HG02840 (cell line): ENCODE results near the gene FAM3A.

Experiments used
- ATAC-seq: cut with Tn5 transposase; IDR thresholded peaks from one replicate; pipeline ENCODE4 v1.9.1; 2021; ENCODE audit warnings: mild to moderate bottlenecking, moderate library complexity, moderate number of reproducible peaks; ENCODE audit not compliant: unreplicated experiment, low FRiP score

FAM3A gene

DNA sequence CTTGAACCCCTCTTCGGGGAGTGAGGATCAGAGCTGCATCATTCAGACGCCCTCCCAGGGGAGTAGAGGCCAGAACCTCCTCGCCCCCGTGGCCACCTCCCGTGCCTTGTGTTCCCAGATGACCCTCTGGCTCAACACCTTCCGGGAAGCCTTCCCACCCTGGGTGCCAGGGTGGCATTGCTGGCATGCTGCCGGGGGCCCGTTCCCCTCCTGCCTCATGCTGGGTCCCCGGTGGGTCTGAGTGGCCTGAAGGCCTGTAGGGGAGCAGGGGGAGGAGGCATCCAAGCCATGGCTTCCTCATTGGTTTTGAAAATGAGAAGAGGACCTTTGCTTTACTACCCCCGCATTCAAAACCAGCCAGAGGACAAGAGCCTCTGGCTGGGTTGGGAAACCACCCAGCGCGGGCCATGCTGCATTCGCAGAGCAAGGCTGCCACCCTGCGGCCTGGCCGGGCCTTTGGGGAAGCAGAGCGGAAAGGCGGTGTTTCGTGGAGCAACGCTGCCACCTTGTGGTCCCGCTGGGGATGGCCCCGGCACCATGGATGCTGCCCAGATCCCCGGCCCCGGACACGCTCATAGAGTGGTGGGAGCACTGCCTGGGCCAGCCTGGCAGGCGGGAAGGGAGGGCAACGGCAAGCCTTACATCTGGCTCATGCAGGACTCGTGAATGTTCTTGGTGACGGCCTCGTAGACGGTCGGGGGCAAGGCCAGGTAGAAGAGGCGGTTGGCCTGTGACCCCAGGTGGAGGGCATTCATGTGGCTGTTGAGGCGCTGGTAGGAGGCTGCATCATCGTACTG is 18.7 kb upstream of the FAM3A start:
- ATAC-seq: peak; percentile 81

DNA sequence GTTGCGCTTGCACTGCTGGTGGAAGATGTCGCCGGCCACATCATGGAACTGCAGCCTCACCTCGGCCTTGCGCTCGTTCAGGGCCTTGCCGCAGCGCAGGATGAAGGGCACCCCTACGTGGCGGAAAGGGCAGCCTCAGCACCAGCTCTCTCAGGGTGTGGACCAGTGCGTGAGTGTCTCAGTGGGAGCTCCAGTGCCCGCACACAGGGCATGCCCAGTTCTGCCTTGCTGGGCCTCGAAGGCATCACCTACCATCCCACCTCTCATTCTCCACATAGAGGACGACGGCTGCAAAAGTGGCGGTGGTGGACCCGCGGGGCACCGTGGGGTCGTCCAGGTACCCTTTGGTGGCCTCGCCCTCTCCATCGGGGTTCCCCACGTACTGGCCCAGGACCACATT is 16.7 kb upstream of the FAM3A start:
- ATAC-seq: no peak

DNA sequence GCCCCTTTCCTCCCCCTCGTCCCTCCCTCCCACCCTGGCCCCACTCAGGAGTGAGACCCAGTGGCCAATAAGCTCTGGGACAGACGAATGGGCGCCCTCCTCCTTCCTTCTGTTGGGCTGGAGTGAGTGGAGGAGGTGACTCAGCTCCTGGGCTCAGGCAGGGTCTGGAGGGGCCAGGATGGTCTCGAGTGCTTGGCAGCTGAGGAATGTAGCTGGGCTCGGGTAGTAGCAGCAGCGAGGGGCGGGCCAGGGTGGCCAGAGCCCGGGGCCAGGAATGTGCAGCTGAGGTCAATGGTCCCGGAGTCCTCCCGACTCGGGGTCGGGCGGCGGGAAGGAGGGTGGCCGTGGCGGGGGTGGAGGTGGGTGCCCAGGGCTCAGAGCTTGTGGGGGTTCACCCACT is 15.6 kb upstream of the FAM3A start:
- ATAC-seq: no peak

DNA sequence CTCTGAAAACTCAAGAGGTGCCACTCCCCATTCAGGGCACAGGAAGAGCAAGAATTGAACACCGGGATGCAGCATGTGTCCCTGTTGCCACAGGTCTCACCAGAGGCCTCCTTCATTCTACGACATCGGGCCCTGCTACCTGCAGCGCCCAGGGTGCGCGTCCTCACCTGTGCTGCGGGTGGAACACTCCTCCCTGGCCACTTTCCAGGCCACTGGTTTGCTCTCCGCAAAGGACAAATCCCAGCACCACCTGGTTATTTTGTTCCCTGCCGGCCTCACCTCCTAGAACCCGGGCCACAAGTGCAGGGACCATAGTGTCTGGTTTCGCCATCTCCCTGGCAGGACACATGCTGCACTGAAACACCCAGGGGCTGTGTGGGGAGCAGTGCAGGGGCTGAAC is 14.3 kb upstream of the FAM3A start:
- ATAC-seq: no peak

DNA sequence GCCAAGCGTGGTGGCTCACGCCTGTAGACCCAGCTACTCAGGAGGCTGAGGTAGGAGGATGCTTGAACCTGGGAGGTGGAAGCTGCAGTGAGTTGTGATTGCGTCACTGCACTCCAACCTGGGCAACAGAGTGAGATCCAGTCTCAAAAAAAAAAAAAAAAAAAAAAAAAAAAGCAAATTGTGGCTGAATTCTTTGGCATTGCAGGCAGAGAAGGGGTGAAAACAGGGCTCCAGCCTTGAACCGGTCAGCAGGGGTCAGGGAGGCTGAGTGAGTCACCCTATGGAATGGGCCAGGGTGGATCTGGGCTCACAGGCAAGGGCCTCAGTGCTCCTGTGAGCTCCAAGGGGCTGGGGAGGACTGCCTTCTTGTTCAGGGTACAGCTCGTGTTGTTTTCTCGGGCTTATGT is 13.2 kb upstream of the FAM3A start:
- ATAC-seq: no peak

DNA sequence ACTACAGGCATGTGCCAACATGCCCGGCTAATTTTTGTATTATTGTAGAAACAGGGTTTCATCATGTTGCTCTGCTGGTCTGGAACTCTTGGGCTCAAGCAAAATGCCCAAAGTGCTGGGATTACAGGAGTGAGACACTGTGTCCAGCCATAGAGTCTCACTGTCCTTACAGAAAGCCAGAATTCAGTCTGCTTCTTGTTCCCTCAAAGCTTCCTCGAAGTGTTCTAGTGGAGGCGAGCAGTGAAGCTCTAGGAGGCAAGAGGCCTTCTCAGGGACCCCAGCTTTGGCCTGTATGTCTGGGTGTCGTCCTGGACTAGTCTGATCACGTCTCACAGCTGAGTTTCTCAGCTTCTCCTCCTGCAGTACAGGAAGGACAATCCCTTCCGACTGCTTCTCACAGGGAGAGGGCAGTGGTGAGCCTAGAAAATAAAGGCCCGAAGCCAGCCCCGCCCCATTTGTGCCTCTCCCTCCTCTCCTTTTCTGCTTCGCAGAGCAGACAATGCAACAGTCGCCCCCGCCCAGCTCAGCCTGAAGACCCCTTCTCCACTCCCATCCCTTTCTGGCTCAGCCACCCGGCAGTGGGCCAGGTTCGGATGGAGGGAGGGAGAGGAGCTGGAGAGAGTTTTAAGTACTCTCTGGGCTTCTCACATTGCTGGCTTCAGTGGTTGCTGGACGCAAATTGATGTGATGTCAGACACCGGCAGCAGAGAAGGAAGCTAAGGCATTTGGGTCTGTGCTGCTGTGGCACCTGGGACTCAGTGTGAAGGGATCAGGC is 11.1 kb upstream of the FAM3A start:
- peak; percentile 64 for ATAC-seq

DNA sequence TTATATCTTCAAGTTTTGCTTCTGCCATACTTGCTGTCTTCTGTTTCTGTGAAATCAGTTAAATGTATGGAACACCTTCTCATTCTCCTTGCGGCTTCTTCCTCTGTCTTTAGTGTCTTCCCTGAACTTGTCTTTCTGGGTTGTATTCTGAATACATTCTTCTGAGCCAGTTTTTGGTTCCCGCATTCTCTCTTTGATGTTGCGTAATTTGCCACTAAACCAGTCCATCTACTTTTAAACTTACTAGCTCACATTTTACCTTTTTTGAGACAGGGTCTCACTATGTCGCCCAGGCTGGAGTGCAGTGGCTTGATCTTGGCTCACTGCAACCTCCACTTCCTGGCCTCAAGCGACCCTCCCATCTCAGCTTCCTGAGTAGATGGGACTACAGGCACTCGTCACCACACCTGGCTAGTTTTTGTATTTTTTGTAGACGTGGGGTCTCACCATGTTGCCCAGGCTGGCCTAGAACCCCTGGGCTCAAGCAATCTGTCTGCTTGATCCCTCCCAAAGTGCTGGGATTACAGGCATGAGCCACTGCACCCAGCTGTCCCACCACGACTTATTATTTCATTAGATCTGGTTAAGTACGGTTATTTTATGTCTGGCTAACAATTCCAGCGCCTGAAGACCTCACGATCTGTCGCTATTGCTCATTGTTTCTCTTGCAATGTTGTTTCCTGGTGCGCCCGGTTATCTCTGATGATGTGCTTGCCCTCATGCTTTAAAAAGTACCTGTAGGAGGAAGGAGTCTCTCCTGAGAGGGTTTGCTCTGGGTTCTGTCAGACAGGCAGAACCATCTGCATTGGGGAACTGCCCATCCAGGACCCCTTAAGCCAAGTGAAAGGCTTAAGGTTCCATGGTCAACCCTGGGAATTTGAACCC is 9.8 kb upstream of the FAM3A start:
- no peak for ATAC-seq

DNA sequence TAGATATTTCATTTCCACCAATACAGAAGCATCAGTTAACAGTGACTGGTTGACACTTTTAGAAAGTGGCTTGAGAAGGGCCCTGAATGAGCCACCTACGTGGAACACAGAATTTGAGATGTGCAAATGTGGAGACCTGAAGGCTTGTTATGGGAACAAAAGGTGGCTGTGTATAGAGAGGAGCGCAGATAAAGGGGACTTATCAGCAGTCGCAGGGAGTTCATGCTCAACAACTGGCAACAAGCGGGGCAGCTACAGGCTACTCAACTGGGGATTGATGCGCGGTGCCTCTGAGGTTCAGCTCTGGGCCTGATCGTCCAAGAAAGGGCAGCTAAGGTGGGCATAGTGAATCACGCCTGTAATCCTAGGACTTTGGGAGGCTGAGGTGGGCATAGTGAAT is 3.4 kb upstream of the FAM3A start:
- ATAC-seq: no peak

DNA sequence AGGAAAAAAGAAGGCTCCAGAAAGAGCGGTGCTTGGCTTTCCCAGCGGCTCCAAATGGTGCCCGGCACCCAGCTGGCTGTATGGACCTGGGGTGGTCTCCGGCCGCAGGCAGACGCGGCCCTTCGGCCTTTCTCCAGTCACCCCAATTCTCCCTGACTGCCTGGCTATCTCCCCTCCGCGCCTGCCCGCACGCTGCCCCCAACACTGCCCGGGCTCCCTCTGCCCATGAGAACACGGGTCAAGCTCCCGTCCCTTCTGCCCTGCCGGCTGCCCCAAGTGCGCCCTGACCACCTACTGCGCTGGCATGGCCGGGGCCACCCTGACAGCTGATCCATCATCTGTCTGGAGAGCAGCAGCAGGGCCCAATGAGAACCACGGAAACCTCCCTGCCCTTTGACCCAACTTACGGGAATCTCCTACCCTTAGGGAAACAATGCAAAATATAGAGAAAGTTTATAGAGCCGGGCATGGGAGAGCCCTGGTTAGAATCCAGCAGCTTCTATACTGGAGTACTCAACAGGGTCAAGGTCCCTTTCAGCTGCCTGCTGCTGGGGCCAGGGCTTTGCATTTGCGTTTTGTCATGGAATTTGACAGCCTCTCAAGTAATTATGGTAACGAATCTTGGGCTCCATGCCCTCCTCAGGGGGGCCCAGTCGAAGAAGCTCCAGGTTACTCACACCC is 1.2 kb upstream of the FAM3A start:
- no peak for ATAC-seq

DNA sequence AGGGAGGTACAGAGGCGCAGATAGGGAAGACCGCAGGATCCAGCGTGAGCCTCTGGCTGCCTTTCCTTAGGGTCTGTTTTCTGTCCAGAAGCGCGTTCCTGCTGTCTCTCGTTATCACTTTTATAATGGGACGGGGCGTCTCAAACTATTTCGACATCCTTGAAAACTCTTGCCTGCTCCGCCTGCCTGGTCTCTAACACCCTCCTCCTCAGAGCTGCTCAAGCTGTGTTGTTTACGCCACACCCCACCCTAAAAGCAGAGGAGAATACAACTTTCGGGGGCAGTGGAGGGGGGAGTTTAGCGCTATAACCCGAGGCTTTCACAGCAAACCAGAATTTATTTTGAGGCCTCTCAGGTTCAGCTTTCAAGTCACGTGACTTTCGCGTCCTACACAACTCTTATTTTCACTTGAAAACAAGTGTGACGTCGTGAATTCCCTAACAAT is 646 bp upstream of the FAM3A start:
- ATAC-seq: no peak

DNA sequence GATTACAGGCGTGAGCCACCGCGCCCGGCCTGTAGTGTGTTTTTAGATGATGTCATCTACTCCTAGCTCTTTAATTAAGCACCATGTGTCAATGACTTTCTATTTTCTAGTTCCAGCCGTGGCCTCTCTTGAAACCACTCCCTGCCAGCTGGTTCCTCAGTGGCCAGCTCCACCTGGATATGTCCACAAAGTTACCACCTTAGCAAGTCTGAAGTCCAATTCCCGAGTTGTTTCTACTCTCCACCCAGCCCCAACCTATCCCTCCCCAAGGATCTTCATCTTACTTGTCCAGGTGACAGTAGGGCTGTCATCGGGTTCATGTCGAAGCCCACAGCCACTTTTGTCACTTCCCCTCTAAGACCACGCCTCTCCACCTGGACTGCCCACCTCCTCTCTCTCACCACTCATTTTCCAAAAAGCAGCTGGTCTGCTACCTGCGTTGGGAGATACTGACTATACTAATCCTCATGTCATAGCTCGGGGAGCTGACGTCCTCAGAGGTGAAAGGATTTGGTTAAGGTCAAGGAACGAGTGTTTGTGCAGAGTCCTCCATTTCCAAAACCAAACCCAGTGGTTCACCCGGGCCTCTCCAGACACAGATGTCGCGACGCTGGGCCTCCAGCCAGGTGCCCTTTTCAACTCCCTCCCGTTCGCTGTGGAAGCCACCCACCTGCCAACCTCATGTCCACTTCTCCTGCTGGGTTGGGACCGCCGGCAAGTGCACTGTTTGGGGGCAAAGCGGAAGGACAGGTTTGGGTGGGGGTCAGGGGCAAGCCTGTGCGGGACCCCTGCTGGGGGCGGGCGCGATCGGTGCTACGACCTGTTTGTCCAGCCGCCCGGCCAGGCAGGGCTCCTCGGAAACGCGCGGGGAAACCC is 704 bp downstream of the FAM3A start:
- no peak for ATAC-seq

DNA sequence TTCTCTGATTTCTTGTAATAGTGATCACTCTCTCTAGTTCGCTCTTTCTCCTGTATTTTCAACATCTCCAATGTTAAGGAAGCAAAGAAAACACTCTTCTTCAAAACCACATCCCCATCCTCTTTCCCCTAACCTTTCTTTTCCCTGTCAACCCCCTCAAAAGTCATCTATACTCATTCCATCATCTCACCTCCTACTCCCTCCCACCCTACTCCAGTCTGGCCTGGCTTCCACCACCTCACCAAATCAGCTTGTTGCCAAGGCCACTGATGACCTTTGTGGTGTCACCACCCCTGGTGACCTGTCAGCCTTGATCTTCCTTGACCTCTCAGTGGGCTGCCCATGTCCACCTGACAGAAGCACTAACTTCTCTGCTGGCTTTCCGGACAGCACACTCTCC is 2.3 kb downstream of the FAM3A start:
- ATAC-seq: no peak

DNA sequence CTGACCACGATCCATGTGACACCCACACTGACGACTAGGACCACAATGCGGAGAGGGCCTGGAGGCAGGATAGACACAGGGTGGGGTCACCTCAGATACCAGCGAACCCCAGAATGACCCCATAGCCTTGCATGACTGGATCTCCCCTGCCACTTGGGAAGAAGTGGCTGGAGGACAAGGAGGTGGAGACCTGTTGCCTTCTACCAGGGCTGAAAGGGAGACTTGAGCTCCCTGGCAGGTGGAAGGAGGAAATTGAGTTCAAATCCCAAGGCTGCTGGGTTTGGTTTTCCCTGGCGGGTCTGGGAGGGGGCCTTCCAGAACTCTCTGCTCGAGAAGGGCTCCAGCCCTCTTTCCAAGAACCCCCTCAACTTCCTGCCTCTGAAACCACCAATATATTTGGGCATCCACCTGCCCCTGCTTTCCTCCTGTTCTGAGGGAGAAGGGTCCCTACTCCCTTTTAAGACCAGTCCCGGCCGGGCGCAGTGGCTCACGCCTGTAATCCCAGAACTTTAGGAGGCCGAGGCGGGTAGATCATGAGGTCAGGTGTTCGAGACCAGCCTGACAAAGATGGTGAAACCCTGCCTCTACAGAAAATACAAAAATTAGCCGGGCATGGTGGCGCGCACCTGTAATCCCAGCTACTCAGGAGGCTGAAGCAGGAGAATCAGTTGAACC is 3.0 kb downstream of the FAM3A start:
- no peak for ATAC-seq

DNA sequence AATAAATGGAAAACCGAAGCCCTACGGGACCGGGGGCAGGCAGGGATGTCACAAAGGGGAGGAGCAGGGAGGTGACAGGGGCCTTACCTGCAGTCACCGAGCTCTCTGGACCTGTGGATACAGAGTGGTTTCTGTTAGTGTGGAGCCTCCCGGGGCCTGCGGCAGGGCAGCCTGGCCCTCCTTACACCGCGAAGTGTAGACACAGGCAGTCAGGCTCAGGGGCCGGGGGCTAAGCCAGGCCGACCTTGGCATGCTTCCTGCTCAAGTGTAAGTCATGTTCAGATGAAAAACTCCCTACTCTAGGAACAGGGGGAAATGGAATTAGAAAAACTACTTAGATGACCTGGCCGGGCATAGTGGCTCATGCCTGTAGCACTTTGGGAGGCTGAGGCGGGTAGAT is 4.3 kb downstream of the FAM3A start:
- no peak for ATAC-seq

DNA sequence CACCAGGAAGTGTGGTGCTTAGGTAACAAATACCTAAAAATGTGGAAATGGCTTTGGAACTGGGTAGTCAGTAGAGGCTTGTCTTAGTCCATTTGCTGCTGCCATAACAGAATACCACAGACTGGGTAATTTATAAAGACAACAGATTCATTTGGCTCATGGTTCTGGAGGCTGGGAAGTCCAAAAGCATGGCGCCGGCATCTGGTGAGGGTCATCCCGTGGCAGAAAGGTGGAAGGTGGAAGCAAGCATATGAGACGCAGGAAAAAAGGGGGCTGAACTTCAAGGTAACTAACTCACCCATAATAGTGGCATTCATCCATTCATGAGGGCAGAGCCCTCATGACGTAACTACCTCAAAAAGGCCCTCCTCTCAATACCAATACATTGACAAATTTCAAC is 6.6 kb downstream of the FAM3A start:
- ATAC-seq: no peak

DNA sequence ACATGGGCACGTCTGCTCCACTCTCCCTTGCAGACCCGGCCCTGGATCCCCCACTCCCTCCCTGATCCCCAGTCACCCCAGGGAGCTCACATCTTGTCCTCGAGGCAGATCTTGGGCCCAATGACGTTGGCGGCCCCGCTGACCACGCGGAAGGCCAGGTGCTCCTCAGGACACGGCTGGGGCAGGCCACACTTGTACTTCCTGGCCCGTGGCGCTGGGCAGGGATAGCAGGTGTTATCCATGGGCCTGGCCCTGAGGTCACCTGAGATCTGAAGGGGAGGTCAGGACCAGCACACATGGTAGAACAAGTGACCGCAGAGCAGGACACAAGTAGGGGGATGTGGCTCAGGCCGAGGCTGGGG is 7.7 kb downstream of the FAM3A start:
- ATAC-seq: no peak

DNA sequence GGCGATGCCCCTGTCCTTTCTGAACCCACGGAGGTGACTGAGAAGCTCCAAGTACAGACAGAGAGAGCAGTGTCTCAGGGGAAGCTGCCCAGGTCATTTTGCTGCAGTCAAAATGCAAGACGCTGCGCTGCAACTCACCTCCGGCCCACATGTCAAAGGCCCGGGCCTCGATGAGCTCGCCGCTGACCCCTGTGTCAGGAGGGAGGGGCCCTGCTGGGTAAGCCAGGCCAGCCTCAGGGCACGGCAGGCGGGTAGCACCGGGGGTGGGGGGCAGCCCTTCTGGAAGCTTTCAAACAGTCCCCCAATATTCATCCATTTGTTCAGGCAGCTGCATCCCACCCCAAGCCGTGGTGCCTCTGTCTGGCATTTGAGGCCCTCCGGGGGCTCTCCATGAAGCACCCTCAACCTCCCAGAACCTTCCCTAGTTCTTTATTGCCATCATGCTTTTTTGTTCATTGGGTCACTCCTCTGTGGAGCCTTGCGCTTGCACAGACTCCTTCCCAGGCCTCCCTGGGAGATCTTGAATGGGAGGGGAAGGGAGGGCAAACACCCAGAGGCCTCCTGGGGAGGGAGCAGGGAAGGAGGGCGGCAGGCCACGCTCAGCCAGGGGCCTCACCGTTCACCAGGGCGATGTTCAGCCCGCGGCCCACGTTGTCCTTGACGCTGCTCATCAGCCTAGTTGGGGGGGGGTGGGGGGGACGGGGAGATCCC is 8.2 kb downstream of the FAM3A start:
- no peak for ATAC-seq
